ENCODE measurements around the gene AOC3. TPM values are rescaled to one million over a fixed set of nuclear protein-coding genes. Genes with fewer than 3 reads are reported as not detected.

The AOC3 gene
- total and polyA plus RNA-seq, 2 of the 13 experiments (the other 11 are each of a cell fraction or from before 2014, with no cell fraction given): 8.7 to 51.7 TPM

DNA sequence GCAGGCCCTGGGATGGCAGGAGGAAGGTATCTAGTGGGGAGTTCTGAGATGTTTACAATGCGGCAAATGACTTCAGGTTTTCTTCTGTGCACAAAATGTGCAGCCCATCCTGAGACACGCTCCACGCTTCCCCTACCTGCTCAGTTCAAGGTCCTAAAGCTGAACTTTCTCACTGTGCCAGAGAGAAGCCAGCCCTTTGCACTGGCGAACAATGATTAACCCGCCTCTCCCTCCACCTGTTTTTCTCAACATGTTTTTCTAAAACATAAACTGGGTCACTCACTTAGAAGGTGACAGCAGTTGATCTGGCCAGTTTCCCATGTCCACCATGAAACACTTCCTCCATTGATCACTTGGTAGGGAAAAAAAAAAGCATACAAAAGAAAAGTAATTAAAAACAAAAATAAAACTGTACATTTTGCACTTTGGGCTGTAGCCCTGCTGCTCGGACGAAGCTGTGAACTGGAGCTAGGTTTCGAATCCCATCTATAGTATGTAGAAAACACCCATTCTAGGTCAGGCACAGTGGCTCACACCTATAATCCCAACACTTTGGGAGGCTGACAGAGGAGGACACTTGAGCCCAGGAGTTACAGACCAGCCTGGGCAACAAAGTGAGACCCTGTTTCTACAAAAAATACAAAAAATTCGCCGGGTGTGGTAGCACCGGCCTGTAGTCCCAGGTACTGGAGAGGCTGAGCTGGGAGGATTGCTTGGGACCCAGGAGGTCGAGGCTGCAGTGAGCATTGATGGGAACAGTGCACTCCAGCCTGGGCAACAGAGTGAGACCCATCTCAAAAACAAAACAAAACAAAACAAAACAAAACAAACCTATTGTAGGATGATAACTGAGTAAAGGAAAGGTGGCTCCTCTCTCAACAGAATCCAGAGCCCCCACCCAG, 43.5 kb downstream of the AOC3 start (continued):
- TF ChIP-seq, protein P1, sequence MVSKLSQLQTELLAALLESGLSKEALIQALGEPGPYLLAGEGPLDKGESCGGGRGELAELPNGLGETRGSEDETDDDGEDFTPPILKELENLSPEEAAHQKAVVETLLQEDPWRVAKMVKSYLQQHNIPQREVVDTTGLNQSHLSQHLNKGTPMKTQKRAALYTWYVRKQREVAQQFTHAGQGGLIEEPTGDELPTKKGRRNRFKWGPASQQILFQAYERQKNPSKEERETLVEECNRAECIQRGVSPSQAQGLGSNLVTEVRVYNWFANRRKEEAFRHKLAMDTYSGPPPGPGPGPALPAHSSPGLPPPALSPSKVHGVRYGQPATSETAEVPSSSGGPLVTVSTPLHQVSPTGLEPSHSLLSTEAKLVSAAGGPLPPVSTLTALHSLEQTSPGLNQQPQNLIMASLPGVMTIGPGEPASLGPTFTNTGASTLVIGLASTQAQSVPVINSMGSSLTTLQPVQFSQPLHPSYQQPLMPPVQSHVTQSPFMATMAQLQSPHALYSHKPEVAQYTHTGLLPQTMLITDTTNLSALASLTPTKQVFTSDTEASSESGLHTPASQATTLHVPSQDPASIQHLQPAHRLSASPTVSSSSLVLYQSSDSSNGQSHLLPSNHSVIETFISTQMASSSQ (IDR thresholded peaks at IDR 0.05; ENCODE audit: low read depth): peak; percentile 96
- TF ChIP-seq, protein P1 (CRISPR knock-in tag; IDR thresholded peaks at IDR 0.05; ENCODE audit: borderline replicate concordance): peak; percentile 99
- TF ChIP-seq AKAP8 (CRISPR knock-in tag; IDR thresholded peaks at IDR 0.05) (peak; percentile 48; the same call in 1 of the 2 replicates), ZNF274 (CRISPR knock-in tag; IDR thresholded peaks at IDR 0.05) (0 out of 2 replicates have a peak, but pooled peaks have one; percentile 40), ZKSCAN8 (CRISPR knock-in tag; IDR thresholded peaks at IDR 0.05; ENCODE audit: borderline replicate concordance) (peak; percentile 83; the same call in 1 of the 2 replicates), HDAC2 (CRISPR knock-in tag; IDR thresholded peaks at IDR 0.05) (peak; percentile 94), HNF1B (CRISPR knock-in tag; IDR thresholded peaks at IDR 0.05) (peak; percentile 100), FOXK1 (CRISPR knock-in tag; IDR thresholded peaks at IDR 0.05; ENCODE audit: borderline replicate concordance, low read depth) (peak; percentile 93), ZNF572 (CRISPR knock-in tag; IDR thresholded peaks at IDR 0.05) (no peak), ZNF263 (CRISPR knock-in tag; IDR thresholded peaks at IDR 0.05) (no peak), ATF5 (CRISPR knock-in tag; IDR thresholded peaks at IDR 0.05; ENCODE audit: low read depth) (0 out of 2 replicates have a peak, but pooled peaks have one; percentile 6)
- TF ChIP-seq, protein P2, sequence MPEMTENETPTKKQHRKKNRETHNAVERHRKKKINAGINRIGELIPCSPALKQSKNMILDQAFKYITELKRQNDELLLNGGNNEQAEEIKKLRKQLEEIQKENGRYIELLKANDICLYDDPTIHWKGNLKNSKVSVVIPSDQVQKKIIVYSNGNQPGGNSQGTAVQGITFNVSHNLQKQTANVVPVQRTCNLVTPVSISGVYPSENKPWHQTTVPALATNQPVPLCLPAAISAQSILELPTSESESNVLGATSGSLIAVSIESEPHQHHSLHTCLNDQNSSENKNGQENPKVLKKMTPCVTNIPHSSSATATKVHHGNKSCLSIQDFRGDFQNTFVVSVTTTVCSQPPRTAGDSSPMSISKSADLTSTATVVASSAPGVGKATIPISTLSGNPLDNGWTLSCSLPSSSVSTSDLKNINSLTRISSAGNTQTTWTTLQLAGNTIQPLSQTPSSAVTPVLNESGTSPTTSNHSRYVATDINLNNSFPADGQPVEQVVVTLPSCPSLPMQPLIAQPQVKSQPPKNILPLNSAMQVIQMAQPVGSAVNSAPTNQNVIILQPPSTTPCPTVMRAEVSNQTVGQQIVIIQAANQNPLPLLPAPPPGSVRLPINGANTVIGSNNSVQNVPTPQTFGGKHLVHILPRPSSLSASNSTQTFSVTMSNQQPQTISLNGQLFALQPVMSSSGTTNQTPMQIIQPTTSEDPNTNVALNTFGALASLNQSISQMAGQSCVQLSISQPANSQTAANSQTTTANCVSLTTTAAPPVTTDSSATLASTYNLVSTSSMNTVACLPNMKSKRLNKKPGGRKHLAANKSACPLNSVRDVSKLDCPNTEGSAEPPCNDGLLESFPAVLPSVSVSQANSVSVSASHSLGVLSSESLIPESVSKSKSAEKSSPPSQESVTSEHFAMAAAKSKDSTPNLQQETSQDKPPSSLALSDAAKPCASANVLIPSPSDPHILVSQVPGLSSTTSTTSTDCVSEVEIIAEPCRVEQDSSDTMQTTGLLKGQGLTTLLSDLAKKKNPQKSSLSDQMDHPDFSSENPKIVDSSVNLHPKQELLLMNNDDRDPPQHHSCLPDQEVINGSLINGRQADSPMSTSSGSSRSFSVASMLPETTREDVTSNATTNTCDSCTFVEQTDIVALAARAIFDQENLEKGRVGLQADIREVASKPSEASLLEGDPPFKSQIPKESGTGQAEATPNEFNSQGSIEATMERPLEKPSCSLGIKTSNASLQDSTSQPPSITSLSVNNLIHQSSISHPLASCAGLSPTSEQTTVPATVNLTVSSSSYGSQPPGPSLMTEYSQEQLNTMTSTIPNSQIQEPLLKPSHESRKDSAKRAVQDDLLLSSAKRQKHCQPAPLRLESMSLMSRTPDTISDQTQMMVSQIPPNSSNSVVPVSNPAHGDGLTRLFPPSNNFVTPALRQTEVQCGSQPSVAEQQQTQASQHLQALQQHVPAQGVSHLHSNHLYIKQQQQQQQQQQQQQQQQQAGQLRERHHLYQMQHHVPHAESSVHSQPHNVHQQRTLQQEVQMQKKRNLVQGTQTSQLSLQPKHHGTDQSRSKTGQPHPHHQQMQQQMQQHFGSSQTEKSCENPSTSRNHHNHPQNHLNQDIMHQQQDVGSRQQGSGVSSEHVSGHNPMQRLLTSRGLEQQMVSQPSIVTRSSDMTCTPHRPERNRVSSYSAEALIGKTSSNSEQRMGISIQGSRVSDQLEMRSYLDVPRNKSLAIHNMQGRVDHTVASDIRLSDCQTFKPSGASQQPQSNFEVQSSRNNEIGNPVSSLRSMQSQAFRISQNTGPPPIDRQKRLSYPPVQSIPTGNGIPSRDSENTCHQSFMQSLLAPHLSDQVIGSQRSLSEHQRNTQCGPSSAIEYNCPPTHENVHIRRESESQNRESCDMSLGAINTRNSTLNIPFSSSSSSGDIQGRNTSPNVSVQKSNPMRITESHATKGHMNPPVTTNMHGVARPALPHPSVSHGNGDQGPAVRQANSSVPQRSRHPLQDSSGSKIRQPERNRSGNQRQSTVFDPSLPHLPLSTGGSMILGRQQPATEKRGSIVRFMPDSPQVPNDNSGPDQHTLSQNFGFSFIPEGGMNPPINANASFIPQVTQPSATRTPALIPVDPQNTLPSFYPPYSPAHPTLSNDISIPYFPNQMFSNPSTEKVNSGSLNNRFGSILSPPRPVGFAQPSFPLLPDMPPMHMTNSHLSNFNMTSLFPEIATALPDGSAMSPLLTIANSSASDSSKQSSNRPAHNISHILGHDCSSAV (CRISPR knock-in tag; IDR thresholded peaks at IDR 0.05; ENCODE audit: borderline replicate concordance): no peak

All from HepG2 (cell line).